Frontal cortex (tissue), 4 donors: Measurements from ENCODE around the gene IQCM. TPM values are rescaled to one million over a fixed set of nuclear protein-coding genes. Genes with fewer than 3 reads are reported as not detected.
"Not testable (repeated sequence)": the region's sequence is repeated elsewhere in the genome, so short reads cannot be mapped to it uniquely, and the experiment has no call there.

ENCODE experiments used
- DNase-seq, 2 donors: peaks; one replicate each; pipeline ENCODE4 v3.0.0; 2012; ENCODE audit warnings: low spot score in 2 of 2
- FAIRE-seq: peaks from 2 replicates; lab custom pipeline; 2012; peaks lifted over from hg19 to GRCh38; lab: Jason Lieb, UNC
- total RNA-seq: library from RNA; depleted of rRNA; stranded (reverse); fragments of >200 nt; gene quantifications from one replicate; pipeline ENCODE4 v1.2.3, GENCODE V29; 2014
- donor health status: control.
- donor health status: control.
- donor health status: control.

IQCM gene
- total RNA-seq, 1 donor from 2014 or later = not detected

DNA sequence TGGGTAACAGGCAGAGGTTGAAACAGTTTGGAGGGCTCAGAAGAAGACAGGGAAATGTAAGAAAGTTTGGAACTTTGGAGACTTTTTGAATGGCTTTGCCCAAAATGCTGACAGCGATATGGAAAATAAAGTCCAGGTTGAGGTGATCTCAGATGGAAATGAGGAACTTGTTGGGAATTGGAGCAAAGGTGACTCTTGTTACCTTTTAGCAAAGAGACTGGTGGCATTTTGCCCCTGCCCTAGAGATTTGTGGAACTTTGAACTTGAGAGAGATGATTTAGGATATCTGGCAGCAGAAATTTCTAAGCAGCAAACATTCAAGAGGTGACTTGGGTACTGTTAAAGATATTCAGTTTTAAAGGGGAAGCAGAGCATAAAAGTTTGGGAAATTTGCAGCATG, 308.3 kb downstream of the IQCM start:
- DNase-seq, FAIRE-seq: not testable (repeated sequence)

DNA sequence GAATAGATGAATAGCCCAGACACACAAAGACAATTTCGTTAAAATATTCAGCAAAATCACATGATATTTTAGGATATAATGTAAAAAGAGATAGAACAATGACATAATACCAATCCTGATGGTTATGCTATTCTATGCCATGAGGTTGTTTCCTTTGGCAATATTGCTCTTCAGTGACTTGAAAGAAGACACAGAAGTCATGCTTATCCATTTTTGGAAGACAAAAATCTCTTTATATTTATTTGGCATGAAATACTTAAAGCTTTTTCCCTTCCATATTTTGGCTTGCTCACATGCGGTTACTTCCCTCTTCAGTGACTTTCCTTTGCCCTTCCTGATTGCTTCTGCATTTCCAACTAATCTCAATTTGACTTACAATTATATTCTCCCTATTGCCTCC, 314.8 kb downstream of the IQCM start:
- FAIRE-seq = no peak

DNA sequence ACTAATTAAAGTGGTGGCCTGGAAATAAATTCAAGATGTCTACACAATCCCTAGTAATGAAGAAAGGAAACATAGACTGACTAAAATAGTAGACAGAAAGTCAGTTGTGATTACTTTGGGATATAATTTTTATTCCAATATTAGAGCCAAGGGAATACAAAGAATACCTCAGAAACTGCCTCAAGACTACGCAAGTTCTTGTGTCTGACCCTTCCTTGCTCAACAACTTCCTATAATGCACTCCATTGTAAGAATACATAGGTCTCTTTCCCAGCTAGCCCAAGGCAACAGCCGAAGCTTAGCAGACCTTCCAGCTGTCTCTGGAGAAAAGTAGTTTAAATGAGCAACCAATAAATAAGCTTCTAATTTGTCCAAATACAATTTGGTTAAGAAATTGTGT, 315.9 kb downstream of the IQCM start:
- DNase-seq (no peak), FAIRE-seq (no peak)

More for the DNA sequence above, 314.8 kb downstream of the IQCM start:
- DNase-seq = no peak

DNA sequence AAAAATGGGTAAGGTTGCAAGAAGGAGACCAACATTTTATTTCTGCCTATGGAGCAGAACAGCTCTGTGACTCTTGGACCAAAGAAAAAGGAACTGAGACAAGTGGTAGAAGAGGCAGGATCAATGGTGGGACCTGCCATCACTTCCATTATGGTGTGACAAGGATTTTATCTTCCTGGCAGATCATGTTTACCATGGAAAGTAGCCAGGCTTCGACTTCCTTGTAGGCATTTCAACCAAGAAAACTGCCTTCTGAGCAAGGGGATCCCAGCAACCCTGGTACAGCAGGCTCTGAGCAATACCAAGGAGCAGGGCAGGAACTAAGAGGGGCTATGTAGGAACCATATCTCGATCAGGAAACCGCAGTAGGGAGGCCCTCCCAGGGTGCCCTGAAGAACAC, 317.4 kb downstream of the IQCM start:
- DNase-seq = no peak
- no peak for FAIRE-seq

DNA sequence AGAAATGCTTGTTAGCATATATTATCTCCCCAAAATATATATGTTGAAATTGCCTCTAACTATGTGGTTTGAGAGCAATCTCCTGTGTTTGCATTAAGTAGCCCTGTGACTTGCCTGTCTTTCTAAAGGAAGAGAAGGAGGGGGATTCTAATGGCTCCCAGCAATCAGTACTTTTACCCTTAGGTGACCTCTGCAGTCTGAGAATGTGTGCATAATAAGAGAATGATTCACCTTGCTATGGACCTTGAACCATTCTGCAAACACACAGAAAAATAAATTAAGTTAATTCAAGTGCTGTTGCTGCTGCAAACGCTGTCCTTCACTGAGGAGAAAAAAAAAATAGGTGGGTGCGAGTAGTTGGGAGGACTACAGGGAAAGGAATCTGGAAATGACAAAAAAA, 322.2 kb downstream of the IQCM start:
- DNase-seq = no peak
- FAIRE-seq = no peak

DNA sequence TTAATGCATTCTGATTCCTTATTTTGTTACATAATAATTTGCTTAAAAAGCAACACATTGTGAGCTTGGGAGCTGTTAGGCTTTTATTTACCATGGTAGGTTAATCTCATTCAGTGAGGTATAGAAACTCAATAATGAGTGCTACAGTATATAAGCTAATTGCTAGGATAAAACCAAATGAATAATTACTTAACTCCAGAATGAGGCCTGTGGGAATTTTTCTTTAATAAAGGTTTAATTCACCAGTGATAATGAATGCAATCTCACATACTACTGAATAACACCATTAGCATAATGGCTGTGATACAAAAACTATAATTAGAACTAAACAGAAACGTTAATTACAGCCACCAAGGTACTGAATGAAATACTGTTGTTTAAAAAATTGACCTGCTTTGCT, 326.3 kb downstream of the IQCM start:
- FAIRE-seq (no peak), DNase-seq (no peak)

DNA sequence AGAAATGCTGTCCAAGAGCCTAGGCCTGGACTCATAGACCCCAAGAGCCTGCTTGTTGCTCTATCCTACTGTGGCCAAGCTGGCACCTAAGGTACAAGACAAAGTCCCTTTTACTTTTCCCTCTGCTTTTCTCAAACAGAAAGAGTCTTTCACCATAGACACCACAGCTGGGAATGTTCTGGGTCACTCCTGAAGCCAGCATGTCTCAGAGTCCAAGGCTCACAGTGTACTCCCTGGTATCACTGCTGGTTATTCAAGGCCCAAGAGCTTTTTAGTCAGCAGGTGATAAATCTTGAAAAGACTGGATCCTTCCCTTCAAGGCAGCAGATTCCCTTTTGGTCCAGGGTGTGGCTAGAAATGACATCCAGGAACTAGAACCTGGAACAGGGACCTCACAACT, 328.8 kb downstream of the IQCM start:
- FAIRE-seq (no peak), DNase-seq (no peak)

DNA sequence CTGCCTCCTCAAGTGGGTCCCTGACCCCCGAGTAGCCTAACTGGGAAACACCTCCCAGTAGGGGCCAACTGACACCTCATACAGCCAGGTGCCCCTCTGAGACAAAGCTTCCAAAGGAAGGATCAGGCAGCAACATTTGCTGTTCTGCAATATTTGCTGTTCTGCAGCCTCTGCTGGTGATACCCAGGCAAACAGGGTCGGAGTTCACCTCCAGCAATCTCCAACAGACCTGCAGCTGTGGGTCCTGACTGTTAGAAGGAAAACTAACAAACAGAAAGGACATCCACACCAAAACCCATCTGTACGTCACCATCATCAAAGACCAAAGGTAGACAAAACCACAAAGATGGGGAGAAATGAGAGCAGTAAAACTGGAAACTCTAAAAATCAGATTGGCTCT, 347.0 kb downstream of the IQCM start:
- FAIRE-seq, DNase-seq: not testable (repeated sequence)

DNA sequence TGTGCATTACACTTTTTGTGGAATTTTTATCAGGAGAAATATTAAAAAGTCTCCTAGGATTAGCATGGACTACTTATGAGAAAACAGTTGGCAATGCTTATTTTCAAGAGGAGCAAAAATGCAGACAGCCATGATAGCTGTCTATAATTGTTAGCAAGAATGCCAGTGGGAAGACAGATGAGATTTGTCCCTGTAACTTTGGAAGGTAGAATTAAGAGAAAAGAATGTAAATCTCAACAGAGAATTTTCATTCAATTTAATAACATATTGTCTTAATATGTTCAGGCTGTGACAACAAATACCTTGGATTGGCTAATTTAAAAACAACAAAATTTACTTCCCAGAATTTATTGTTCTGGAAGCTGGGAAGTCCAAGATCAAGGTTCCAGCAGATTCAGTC, 349.2 kb downstream of the IQCM start:
- DNase-seq = no peak
- no peak for FAIRE-seq

DNA sequence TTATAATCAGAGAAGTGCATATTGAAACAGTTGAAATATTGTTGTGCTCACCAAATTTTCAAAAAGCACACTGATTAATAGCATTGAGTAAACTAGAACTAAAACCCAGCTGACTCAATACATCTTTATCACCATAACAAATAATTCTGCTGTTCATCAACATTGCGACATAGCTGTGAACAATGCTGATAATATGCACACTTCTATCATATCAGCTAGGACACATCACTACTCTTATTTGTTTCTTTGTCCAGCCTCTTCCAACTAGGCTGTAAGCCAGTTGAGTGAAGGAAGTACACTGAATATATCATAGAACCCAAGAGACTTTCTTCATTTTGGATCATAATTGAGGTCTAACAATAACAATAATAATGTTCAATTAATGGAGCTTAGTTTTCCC, 349.7 kb downstream of the IQCM start:
- DNase-seq (no peak), FAIRE-seq (no peak)

DNA sequence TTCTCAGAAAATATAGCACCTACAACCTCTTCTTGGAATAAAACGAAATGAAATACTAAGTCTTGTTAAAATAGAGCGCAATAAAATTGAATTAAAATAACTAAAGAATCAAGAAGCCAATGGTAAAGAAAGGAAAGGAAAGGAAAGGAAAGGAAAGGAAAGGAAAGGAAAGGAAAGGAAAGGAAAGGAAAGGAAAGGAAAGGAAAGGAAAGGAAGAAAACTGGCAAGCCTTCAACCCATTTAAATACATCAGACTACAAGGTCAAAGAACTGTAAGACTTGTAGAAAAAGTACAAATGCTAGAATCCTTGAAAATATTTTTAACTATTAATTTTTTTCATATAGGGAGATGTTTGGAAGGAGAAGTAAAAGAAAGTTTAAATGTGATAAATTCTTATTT, 372.1 kb downstream of the IQCM start:
- no peak for DNase-seq
- no peak for FAIRE-seq

DNA sequence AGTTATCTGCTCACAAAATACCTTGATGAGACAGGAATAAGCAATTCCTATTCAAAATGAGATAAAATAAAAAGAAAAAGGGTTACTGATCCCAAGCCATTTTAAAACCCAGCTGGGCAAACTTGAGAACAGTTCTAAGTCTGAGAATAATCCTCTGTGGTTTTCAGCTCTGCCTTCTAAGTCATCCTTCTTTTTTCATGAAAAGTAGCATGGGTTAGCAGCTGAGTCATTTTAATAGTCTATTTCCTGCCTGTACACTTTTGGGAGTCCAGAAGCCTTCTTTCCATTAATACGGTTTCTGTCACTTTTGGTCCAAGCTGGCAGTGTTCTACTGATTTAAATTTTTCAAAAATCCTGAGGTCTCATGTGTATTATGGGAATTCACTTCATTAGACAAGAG, 374.3 kb downstream of the IQCM start:
- no peak for DNase-seq
- no peak for FAIRE-seq

DNA sequence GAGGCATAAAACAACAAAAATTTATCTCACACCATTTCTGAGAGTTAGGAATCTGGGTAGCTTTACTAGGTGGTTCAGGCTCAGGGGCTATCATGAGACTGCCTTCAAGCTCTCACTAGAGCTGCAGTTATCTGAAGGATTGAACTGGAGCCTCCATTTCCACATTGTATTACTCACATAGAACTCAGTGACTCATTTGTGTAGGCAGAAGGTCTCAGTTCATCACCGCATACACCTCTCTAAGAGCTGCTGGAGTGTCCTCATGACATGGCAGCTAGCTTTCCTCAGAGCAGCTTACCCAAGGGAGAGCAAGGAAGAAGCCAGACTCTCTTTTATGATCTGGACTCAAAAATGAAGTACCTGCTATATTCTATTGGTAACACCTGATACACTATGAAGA, 389.2 kb downstream of the IQCM start:
- FAIRE-seq = no peak
- no peak for DNase-seq

DNA sequence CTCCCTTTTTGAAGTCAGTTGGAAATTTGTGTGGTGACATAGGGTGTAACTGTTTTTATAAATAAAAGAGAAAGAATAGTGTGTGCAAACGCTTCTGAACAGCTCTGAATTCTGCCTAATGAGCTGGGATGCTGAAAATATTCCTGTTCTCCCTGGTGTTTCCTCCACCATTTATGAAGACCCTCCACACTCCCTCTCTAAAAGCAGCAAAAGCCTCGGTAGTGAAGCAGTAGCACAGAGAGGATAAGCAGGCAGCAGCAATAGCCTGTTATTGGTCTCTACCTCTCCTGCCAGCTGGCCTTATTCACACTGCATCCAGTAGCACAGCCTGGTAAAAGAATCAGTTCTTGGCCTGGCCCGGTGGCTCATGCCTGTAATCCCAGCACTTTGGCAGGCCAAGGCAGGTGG, 406.1 kb downstream of the IQCM start:
- no peak for DNase-seq
- FAIRE-seq = no peak

DNA sequence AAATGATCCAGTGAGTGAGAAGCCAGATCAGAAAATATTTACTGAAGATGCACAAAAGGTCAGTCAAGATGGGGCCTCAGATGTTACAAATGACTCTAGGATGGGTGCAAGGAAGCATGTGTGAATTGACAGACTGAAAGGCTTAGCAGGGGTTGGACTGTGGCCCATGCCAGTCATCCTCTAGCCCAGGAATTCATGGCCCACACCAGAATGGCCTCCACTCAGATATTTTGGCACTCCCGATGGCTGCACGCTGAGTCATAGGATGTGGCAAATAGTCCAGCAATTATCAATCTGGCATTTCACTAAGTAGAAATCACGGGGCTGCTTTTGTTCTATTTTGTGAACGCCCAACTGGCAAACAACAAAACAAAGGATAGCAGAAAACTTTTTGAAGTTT, 406.5 kb downstream of the IQCM start:
- no peak for FAIRE-seq
- DNase-seq = no peak

DNA sequence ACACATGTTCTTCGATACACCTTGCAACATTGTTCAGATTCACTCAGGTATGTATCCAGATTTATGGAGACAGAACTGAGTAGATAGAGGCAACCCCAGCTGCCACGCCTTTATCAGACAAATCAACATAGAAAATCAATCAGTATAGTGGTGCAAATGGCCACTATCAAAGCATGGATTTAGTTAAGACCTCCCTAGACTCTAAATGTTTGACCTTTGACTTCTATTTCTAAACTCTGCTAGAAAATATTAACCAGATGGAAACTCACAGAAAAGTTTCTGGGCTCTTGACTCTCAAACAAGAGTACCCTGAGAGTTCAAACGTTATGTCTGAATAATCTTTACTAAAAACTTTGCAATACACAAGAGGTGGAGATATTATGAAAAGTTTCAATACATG, 411.5 kb downstream of the IQCM start:
- no peak for FAIRE-seq
- no peak for DNase-seq

DNA sequence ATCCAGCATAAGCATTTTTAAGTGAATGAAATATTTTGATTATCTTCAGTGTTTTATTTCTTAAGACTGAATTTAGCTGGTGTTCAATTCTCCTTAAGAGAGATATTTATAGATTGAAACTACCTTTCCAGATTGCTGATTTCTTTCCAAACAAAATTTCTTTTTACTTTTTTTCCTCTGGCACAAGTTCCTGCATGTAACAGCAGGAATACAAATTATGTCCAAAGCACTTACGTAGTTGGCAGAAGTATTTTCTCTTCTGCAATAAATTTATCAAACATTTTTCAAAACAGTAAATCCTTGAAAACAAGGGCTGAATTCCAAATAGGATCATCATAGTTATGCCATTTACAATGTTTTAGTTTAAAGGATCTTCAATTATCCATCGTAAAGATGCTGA, 412.6 kb downstream of the IQCM start:
- DNase-seq (no peak), FAIRE-seq (no peak)

DNA sequence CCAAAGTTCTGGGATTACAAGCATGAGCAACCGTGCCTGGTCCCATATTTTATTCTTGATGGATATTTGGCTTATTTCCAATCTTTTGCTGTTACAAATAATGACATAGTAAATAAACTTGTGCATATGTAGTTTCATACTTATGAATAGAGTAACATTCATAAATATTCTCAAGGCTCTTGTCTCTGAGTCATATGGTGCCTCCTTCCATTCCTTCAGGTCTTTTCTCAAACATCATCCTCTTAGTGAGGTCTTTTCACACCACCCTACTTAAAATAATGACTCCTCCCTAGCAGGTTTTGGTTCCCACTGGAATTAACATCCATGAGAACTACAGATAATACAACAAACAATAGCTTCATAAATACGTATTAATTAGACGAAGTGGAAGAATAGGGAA, 416.6 kb downstream of the IQCM start:
- FAIRE-seq (no peak), DNase-seq (no peak)

DNA sequence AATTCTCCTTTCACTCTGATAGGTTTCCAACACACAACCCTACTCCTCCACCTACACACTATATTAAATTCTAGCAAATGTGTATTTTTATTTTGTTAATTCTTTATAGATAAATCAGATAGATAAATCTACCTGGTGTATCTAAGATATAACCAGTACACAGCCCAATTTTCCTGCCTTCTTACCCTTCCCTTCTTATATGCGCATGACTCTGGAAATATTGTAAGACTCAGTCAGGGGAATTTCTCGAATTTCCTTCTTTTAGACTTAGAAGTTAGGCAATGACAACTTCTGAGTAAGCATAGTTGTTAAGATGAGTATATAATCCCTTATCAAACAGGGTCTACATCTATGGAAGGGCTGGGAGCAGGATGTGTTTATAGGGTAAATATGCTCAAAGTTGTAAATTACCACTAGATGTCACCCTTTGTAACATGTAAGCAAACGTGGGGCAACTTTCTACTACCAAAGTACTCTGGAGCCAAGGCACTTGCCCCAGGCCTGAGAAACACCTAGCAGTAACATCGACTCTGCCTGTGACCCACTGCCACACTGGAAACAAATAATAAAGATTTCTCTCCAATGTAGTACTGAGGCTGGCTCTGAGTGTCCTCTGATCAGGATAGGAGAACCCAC, 444.7 kb downstream of the IQCM start:
- no peak for FAIRE-seq

DNA sequence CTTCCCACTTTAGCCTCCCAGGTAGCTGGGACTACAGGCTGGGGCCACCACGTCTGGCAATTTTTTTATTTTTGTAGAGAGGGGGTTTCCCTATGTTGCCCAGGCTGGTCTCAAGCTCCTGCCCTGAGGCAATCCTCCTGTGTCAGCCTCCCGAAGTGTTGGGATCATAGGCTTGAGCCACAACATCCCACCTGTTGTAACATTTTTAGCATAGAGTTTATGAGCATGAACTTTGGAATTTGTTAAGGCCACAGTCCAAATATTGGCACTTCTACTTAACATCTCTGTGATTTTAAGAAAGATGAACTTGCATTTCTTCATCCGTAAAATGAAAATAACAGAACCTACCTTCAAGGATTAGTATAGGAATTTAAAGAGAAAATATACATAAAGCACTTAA, 445.6 kb downstream of the IQCM start:
- FAIRE-seq (no peak), DNase-seq (no peak)

More for the DNA sequence above, 444.7 kb downstream of the IQCM start:
- peak in 1 of 2 donors; percentile 6 for DNase-seq

DNA sequence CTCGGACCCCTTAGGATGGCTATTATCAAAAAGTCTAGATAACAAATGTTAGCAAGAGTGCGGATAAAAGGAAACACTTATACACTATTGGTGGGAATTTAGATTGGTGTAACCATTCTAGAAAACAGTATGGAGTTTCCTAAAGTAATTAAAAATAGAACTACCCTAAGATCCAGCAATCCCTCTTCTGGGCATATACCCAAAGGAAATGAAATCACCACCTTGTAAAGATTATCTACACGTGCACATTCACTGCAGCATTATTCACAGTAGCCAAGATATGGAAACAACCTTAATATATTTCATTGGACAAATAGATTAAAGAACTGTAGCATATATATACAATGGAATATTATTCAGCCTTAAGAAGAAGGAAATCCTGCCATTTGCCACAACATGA, 462.4 kb downstream of the IQCM start:
- no peak for FAIRE-seq
- no peak for DNase-seq

DNA sequence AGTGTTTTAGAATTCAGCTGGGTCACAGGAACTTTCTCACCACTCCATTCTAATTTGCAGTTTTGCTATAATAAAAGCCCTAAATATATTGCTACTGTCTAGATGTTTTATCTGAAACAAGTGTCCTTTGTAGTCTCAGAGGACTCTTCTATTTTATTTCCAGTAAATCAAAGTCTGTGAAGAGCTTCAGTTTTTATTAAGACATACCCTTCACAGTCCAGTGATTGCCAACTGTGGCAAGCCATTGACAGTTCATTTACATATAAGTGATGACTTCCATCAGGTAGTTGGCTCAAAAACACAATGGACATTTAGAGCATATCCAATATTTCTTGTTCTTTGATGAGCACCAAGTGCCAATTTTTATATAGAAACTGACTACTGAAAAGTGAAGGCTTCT, 466.1 kb downstream of the IQCM start:
- DNase-seq (no peak), FAIRE-seq (no peak)

DNA sequence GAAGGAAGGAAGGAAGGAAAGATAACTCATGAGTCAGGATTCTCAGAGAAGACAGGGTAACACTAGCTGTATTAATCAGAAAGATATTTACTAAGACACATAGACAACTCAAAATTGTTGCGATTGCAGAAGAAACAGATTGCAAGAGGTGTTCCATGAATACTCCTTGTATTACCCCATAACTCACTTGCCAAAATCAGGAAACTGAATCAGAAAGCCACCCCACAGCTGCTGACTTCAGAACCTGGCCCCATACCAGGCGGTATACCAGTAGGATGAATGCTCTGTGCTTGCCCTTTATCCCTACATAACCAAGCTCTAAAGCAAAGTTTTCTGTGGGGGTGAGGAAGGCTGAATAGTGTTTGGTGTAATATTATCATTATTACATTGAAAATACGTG, 468.5 kb downstream of the IQCM start:
- FAIRE-seq (no peak), DNase-seq (no peak)
